Hematopoietic multipotent progenitor cell treated with erythropoietin and hydrocortisone succinate and interleukin-3 and kit ligand, for 6 days (in vitro differentiated cells): Measurements from ENCODE around the gene POLR2L.

Experiments used
- DNase-seq: peaks from one replicate; pipeline ENCODE4 v3.0.0-alpha.2; 2015

Gene POLR2L

DNA sequence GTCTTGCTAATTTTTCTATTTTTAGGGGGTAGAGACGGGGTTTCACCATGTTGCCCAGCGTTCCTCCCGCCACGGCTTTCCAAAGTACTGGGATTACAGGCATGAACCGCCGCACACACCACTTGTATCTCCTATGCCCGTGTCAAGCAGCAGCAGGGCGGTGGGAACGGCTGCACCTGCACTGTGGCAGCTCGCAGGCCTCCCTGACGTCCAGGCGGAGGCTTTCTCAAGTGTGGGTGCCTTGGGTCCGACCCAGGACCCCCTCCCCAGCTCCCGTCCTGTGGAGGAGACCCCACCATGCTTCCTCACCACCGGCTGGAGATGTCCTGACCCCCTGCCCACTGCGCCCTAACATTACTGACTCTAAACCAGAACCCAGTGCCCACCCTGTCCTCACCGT is 26.1 kb upstream of the POLR2L start:
- DNase-seq = no peak

DNA sequence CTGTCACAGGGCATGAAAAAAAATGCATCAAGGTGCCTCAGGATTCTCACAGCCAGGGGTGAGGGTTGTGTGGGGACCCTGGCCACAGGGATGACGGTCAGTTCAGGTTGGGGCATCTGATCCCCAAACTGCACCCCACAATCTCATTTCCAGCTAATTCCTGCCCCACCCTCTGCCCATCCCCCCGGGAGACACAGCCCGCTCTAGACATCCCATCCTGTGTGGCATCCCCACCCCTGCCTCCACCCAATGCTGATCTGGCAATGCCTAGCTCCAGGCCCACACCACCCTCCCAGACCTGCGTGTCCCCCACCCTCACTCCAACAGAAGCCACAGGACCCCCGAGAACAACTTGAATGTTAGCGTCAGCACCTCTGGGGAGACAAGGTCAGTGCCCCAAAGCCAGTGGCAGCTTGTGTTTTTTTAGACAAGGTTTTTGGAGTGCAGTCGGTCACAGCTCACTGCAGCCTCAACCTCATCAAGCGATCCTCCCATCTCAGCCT is 25.6 kb upstream of the POLR2L start:
- DNase-seq = no peak

DNA sequence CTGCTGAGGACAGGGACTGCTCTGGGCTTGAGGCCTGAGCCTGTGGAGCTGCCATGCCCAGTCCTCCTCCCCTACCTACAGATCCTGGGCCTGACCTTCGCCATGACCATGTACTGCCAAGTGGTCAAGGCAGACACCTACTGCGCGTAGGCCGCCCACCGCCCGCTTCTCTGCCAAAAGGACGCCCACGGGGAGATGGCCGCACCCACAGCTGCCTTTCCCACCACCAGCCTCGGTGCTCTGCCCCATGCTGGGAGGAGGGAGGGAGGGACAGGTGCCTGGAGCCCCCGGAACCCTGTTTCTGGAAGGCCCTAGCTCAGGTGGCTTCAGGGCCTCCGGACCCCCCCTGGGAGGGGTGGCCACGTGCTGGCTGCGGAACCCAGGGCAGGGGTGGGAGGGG is 24.2 kb upstream of the POLR2L start:
- no peak for DNase-seq

DNA sequence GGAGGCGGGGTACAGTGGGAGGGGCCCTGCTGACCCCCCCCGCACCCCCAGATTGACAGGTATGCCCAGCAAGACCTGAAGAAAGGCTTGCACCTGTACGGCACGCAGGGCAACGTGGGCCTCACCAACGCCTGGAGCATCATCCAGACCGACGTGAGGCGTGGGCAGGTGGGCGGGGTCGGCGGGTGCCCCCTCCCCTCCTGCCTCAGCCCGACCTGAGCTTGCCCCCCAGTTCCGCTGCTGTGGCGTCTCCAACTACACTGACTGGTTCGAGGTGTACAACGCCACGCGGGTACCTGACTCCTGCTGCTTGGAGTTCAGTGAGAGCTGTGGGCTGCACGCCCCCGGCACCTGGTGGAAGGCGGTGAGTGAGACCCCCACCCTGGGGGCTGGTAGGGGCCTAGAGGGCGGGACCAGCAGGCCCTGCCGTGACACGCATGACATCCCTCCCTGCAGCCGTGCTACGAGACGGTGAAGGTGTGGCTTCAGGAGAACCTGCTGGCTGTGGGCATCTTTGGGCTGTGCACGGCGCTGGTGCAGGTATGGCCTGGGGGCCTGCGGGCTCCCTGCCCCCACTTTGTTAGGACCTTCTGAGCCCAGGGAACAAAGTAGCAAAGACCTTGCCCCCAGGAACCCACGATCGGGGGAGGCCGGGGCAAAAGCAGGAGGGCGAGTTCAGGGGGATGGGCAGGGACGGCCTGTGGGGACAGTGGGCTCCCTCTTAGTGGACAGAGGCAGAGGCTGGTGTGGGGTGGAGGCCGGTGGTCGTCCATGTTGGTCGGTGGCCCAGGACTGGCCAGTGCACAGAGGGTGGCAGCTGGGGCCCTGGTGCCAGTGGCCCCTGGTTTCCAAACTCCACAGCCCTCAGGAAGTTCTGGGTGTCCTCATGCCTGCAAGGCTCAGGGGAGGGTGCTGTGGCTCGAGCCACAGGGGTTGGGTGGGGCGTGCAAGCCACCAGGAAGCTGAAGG is 23.4 kb upstream of the POLR2L start:
- DNase-seq = no peak

DNA sequence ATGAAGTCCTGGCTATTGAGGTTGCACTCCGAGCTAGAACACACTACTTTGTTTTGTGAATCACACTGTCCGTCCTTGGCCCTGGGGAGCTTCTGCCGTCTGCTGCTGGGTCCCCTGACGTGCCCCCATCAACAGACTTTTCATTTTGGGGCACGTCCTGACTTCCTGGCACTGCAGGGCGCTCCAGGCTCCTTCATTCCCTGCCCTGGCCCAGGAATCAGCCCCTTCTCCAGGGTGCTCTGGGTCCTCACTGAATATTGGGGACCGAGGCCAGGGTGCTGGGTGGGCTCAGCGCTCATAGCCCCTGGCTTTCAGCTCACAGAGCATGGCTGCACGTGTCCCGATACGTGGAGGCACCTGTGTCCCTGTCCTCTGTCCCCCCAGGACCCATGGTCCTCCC is 22.6 kb upstream of the POLR2L start:
- DNase-seq = no peak

DNA sequence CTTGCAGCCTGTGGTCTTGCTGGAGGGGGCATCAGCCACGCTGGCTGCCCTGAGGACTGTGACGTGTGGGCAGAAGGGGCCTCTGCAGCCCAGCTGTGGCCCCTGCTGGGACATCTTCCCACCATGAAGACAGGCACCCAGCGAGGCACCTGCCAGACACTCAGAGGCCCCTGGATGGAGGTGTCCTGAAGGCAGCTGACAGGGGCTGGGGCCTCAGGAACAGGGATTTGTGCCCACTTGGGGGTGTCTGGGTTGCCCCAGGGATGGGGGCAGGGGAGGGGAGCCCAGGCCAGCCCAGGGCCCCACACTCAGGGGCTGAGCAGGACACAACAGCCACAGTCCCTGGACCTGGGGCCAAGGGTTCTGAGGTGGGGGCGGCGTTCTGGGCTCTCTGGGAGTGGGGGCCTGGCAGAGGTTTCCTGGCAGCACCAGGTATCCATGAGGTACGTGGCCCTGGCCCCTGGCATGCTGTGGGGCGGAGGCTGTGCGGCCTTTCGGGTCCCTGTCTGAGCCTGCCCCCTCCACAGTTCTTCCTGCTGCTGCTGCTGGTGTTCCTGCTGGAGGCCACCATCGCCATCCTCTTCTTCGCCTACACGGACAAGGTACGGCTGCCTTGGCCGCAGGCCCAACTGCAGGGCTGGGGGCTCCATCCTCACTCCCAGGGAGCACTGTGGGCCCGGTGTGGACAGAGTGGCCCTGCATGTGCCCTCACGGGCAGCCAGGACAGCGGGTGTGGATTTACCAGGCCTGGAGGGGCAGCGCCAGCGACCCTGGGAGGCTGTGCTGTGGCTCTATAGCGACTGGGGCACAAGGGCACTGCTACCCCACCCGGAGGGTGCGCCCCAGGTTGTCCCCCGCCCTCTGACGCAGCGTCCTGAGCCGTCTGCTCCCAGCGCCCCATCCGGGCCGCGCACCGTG is 21.8 kb upstream of the POLR2L start:
- DNase-seq = no peak

DNA sequence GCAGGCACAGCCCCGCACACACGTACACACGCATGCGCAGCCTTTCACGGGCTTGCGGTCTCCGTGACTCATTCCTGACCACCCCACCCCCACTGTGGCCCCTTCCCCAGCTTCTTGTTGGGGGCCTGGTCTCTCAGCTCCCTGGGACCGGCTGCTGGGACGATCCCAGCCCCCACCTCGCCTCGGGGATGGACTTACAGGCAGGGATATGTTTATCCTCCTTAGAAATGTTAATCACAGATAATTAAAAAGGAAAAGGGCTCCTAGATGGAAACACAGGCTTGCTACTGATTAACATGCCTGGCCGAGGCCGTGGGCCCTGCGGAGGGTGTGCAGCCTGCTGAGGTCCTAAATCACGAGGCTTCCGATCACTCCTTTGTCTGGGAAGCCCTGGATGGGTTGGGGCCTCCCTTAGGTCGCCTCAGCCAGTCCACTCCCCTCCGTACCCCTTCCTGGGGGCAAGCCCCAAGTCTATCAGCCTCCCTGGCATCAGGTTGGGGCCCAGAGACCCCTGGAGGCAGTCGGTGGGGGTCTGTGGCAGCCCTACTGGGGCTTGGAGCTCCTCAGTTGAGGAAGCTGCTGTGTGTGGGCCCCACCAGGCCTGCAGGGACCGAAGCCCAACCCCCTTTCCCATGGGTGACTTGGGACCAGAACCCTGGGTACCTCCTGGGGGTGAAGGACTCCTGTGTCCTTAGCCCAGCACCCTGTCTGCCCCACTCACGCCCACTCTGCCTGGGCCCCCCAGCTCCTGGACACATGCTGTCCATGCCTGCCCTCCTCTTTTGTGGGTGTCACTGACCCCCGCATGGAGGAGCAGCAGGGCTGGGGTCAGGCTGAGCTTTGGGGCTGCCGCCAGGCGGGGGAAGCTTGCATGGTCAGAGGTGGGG is 20.9 kb upstream of the POLR2L start:
- no peak for DNase-seq

DNA sequence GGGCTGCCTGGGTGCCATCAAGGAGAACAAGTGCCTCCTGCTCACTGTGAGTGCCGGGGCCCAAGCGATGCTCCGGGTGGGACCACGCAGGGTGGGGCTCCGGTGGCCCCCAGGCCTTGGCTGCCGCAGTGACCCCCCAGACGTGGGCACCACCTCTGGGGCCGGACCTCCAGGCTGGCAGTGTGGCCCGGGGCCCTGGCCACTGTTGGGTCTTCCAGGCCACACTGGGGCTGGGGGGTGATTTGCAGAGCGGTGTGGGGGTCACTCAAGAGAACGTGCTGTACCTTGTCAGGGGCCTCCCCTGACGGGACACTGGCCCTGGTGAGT is 20.3 kb upstream of the POLR2L start:
- DNase-seq = no peak

DNA sequence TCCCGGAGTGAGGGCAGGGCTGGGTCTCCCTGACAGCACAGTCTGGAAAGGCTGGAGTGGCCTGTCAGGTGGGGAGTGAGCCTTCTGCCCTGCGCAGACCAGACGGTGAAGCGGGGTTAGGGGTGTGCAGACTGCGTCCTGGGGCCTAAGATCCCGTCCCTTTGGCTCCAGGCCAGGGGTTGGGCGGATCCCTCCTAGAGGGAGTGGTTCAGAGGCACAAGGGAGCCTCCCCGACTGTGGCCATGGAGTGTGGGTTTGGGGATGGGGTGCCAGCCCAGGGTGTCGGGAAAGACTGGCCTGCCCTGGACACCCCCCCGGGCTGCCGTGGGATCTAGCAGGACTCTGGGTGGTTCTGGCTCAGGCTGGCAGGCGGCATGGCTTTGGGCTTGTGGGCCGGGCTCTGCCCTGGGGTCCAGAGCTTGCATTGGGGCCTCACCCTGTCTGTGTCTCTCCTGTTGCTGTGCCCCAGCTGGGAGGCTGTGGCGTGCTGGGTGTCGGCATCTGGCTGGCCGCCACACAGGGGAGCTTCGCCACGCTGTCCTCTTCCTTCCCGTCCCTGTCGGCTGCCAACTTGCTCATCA is 19.8 kb upstream of the POLR2L start:
- DNase-seq = peak; percentile 88

DNA sequence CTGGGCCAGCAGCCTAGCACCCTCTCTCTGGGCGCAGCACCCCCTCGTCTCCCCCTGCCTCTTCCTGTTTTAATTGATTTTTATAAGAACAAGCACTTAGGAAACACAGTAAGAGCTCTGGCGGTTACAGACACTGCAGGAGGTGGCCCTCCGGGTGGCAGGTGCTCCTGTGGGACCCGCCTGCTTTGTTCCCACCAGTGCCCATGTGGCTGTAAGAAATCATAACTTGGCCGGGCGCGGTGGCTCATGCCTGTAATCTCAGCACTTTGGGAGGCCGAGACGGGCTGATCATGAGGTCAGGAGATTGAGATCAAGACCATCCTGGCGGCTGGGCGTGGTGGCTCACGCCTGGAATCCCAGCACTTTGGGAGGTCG is 18.8 kb upstream of the POLR2L start:
- no peak for DNase-seq

DNA sequence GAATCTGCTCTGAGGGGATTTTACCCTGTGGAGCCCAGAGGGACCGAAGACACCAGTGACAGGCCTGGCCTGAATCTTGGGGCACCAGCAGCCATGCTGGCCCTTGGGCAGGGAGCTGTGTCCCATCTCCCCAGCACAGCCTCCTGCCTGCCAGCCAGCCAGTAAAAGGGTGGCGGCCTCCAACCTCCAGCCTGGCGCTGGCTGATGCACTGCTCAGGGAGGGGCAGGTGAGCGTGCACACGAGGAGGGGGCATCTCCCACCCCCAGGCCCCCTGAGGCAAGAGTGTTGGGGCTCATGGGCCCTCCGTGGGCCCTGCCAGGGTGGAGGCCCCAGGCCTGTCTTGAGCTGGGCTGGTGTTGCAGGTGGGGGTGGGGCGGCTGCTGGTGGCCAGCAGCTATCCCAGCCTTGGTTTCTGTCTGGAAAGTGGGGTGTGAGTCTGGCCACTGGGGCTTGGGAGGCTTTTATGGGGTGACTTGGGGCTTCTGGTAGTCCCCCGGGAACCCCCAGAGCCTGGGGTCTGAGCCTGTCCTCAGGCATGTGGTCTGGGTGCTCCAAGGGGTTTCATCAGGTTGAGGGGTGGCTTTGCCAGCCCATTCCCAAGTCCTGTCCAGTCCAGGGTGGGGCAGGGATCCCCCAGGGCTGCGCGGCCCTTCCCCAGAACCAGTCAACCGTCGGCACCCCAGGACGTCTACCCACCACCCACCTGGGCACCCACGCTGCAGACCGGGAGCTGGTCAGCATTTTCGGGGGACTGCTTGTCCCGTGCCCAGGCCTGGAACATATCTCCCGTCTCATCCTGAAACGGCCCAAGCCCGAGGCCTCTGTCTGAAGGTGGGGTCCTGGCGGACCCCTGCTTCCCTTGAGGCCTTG is 18.1 kb upstream of the POLR2L start:
- DNase-seq = peak; percentile 55

DNA sequence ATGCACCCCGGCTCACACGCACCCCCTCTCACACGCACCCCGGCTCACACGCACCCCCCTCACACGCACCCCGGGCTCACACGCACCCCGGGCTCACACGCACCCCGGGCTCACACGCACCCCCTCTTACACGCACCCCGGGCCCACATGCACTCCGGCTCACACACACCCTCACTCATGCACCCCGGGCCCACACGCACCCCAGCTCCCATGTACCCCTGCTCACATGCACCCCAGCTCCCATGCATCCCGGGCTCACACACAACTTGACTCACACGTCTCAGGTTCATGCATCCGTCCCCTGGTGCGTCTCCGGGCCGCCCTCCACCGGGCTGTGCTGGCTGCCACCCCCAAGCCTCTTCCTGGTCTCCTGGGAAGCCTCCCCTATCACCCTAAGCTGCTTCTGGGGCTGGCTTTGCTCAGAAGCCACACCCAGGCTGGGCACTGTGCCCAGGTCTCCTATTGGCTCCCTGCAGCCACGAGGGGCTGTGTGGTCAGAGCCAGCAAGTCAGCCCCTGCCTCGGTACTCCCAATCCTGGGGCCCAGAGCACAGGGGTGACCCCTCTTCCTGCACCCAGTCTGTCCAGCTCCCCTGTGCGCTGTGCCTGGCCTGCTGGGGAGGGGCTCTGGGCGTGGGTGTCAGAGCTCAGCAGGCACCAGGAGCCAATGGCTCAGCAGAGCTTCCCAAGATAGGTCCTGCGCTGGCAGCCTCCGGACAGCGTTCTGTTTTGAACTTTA is 17.2 kb upstream of the POLR2L start:
- DNase-seq = peak; percentile 98

DNA sequence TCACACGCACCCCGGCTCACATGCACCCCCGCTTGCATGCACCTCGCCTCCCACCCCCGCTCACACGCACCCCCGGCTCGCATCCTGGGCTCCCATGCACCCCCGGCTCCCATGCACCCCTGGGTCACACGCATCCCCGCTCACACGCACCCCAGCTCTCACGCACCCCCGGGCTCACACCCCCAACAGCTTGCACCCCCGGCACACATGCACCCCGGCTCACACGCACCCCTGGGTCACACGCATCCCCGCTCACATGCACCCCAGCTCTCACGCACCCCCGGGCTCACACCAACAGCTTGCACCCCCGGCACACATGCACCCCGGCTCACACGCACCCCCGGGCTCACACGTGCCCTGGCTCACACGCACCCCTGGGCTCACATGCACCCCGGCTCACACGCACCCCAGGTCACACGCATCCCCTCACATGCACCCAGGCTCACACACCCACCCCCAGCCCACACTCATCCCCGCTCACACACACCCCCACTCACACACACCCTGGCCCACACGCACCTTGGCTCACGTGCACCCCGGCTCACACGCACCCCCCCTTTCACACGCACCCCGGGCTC is 16.5 kb upstream of the POLR2L start:
- no peak for DNase-seq

DNA sequence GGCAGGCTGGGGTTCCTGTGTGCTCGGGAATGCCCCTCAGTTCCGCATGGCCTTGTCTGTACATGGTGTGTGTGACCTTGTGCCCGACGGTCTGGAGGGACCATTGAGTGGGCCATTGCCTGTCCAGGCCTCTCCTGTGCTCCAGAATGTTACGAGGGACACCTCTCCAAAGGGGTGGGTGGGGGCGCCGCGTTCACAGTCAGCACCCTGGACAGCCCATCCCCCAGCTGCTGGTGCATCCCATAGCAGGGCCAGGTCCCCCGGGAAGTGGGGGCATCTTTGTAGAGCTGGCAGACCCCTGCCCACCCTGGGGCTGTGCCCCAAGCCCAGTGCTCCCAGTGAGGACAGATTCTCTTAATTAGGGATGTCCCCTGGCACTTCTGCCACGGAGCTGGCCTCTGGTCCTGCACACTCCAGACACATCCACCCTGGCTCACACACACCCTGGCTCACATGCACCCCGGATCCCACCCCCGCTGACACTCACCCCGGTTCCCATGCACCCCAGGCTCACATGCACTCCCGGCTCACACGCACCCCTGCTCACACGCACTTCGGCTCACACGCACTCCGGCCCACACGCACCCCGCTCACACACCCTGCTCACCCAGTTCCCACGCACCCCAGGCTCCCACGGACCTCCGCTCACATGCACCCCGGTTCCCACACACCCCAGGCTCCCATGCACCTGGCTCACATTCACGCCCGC is 15.9 kb upstream of the POLR2L start:
- DNase-seq = no peak

DNA sequence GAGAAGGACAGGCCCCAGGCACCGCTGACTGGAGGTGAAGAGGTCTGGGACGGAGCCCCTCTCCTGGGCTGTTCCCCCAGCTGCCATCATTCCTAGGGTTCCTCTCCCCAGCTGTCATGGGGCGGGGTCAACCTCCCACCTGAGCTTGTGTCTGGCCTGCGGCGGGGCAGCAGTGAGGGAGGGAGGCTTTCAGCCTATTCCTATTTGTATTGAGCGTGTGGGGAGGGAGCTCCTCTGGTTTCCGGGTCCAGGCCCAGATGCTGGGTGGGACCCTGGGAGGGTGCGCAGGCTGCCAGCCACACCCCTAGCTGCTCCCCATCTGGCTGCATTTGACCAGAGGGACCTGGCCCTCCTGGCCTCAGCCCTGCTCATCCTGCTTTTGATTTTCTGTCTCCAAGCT is 14.1 kb upstream of the POLR2L start:
- DNase-seq = no peak

DNA sequence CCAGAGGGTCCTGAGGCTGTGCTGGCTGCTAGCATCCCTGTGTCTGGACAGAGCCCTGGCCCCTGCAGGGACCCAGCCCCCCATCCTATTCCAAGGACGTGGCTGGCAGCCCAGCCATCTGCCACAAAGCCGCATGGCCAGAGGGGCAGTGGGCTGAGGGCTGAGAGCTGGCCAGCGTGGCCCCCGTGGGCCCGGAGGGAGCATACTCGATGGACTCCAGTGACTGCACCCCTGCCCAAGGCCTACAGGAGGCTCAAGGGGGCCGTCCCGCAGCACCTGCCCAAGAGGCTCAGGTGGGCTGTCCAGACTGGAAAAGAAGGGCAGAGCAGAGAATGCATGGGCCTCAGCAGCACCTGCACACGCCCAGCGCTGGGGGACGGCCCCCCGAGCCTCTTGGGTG is 13.5 kb upstream of the POLR2L start:
- DNase-seq = no peak

DNA sequence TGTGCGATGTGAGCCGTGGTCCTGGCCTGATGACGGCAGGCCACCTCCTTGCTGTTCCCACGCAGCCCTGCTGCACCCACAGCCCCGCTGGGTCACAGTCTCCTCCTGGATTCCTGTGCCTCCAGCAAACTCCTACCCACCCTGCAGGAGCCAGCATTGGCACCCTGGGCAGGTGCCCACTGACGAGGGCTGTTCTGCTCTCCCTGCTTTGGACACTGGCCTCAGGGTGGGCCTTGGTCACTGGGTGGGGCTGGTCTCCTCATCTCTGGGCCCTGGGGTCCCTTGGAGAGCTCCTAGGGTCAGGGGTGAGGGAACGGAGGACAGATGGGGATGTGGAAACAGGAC is 13.0 kb upstream of the POLR2L start:
- DNase-seq = no peak

DNA sequence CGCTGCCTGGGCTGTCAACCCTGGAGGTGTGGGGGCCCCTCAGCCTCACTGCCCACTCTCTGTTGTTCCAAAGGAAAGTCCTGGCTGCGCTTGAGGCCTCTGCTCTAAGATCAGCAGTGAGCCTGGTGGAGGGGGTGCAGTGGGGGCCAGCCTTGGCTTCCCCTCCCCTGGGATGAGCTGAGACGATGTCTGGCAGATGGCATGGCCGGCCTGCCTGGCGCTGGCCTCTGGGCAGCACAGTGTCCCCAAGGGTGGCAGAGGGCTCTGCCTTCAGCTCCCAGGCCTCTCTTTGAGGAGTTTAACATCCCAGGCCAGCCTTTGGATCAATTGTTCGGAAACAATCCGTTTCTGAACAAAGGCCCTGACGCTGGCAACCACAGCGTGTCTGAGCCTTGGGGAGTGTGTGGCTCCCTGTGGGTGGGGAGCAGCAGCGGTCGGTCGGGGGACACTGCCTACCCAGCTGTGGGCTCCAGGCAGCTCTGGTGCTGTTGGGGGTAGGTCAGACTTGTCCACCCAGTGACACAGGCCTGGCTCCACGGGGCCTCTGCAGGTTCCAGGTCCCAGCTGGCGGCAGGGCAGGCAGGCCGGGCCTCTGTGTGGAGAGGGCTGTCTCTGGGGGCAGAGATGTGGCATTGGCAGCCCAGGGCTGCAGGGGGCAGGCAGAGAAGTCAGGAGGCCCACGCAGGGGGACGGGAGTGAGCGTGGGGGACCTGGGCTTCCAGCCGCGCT is 12.4 kb upstream of the POLR2L start:
- DNase-seq = no peak
